GM13977 (cell line): ENCODE measurements around the gene IFT80.
A peak's percentile ranks its signal among the peaks of the same experiment; 100 is the strongest.

Experiments used
- DNase-seq: peaks from one replicate; pipeline ENCODE4 v3.0.0; 2012; ENCODE audit warnings: low spot score
- CTCF ChIP-seq: IDR thresholded peaks from 2 replicates; pipeline ENCODE4 v1.5.1; 2012; ENCODE audit warnings: mild to moderate bottlenecking, control low read depth; ENCODE audit not compliant: insufficient read depth; ENCODE audit errors: extremely low read depth, missing control alignments
- in situ Hi-C: fragments of 300-500 bp; cut with MboI; formaldehyde crosslinking; loops from one replicate; pipeline ENCODE4 v1.12.0; 2022; ENCODE audit warnings: low sequenced_read_pairs, low pct_unique_long_range_greater_than_20kb, mixed read lengths, inconsistent platforms; ENCODE audit not compliant: unreplicated experiment

Gene IFT80

GRCh38 chr3:160232014-160232413 lies 167.0 kb downstream of the IFT80 start:
- in situ Hi-C loops, result no loop called here
- no peak for DNase-seq
- TF ChIP-seq CTCF, result no peak

GRCh38 chr3:160227419-160227818 lies 171.6 kb downstream of the IFT80 start:
- in situ Hi-C loops, result no loop called here
- no peak for DNase-seq
- TF ChIP-seq CTCF, result no peak

- TF ChIP-seq CTCF, result no peak
- peak; percentile 42 for DNase-seq
- in situ Hi-C loops, result no loop called here
These were observed 172.8 kb downstream of the IFT80 start for GRCh38 chr3:160226026-160226907.

- peak; percentile 42 for TF ChIP-seq CTCF
- in situ Hi-C loops, result no loop called here
- DNase-seq, result peak; percentile 73
These were observed 173.6 kb downstream of the IFT80 start, which contains the start of gene C3orf80 for GRCh38 chr3:160225176-160226025. Gene C3orf80 (plus strand): TSS chr3:160225422. CDS start chr3:160225636, 214 bp downstream.

GRCh38 chr3:160224811-160225175 lies 174.2 kb downstream of the IFT80 start:
- no peak for DNase-seq
- TF ChIP-seq CTCF, result no peak
- in situ Hi-C loops, result no loop called here

- in situ Hi-C loops, result no loop called here
- no peak for DNase-seq
- TF ChIP-seq CTCF, result no peak
These were observed 174.8 kb downstream of the IFT80 start for GRCh38 chr3:160224256-160224655.
